GM18867 (cell line): ENCODE data around the gene IFITM1.
"Not testable (repeated sequence)": the region's sequence is repeated elsewhere in the genome, so short reads cannot be mapped to it uniquely, and the experiment has no call there.

Source experiments
- ATAC-seq: cut with Tn5 transposase; IDR thresholded peaks from one replicate; pipeline ENCODE4 v1.9.1; 2021; ENCODE audit warnings: mild to moderate bottlenecking, moderate library complexity; ENCODE audit not compliant: unreplicated experiment

Gene IFITM1

GRCh38 chr11:340539-341512 is 27.0 kb downstream of the IFITM1 start:
- no peak for ATAC-seq

- ATAC-seq, result no peak
Measured at GRCh38 chr11:342328-342727, 28.5 kb downstream of the IFITM1 start.

- ATAC-seq, result no peak
Measured at GRCh38 chr11:344836-345578, 31.2 kb downstream of the IFITM1 start.

- ATAC-seq, result no peak
Measured at GRCh38 chr11:346529-346928, 32.7 kb downstream of the IFITM1 start.

- not testable (repeated sequence) for ATAC-seq
Measured at GRCh38 chr11:349270-349954, 35.6 kb downstream of the IFITM1 start.

- ATAC-seq, result not testable (repeated sequence)
Measured at GRCh38 chr11:350033-350722, 36.3 kb downstream of the IFITM1 start.

GRCh38 chr11:350723-351255 is 36.9 kb downstream of the IFITM1 start:
- ATAC-seq, result peak; percentile 51

- no peak for ATAC-seq
Measured at GRCh38 chr11:351411-351810, 37.6 kb downstream of the IFITM1 start.

- no peak for ATAC-seq
Measured at GRCh38 chr11:352456-353031, 38.7 kb downstream of the IFITM1 start.

GRCh38 chr11:353179-353873 is 39.5 kb downstream of the IFITM1 start:
- ATAC-seq, result no peak

- ATAC-seq, result peak; percentile 50
Measured at GRCh38 chr11:355581-356458, 42.0 kb downstream of the IFITM1 start.

GRCh38 chr11:356610-357009 is 42.8 kb downstream of the IFITM1 start:
- no peak for ATAC-seq

- ATAC-seq, result no peak
Measured at GRCh38 chr11:357582-357981, 43.7 kb downstream of the IFITM1 start.

- ATAC-seq, result no peak
Measured at GRCh38 chr11:358129-358800, 44.4 kb downstream of the IFITM1 start.

GRCh38 chr11:359181-359714 is 45.4 kb downstream of the IFITM1 start:
- no peak for ATAC-seq

GRCh38 chr11:360326-361280 is 46.8 kb downstream of the IFITM1 start:
- no peak for ATAC-seq
